ENCODE results near the gene AEN. TPM values are rescaled to one million over a fixed set of nuclear protein-coding genes. Genes with fewer than 3 reads are reported as not detected.

The AEN gene
- total and polyA plus RNA-seq, 2 of the 8 experiments (the other 6 are each of a cell fraction or from before 2014, with no cell fraction given): 112 to 122 TPM

DNA sequence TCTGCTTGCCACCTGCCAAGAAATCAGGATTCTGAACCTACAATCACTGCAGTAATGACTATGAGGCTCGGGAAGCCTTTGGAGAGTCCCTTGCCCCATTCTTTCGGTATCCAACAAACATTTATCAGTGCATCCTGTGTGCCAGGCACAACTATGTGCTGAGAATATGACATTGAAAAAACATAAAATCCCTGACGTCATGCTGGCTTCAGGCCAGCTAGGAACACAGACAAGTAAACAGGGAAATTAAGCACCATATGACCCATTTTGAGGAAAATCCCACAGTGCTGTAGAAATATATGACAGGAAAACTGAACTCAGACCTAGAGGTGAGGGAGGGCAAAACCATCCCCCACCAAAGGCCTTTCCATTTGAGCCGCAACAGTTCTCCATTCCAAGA, 40.6 kb upstream of the AEN start:
- no peaks in the 10 kb centered on the region for H3K23me2 ChIP-seq (ENCODE audit: low read depth, low read length)
- H3K79me1 ChIP-seq (ENCODE audit: low read depth, low read length): no peaks in the 10 kb centered on the region
- no peaks in the 10 kb centered on the region for H3K27me3 ChIP-seq (replicated peaks in 1 of 4; ENCODE audit: control insufficient read depth in 3 of 4, extremely low read depth in 1 of 4, insufficient read depth in 3 of 4, low read length in 3 of 4)
- no peak overlapping the region for H2BK20ac ChIP-seq (ENCODE audit: low read length)
- POLR2A ChIA-PET (ENCODE audit: partially characterized antibody): interaction anchor here (0.9 kb wide), 1 partner anchor 24 kb away, joined by 3 read pairs; no protein-coding TSS in a partner anchor
- no peaks in the 10 kb centered on the region for H3K36me3 ChIP-seq (ENCODE audit: control insufficient read depth in 2 of 4, insufficient read depth in 4 of 4, low read length in 3 of 4)
- no peak overlapping the region for H3K4me3 ChIP-seq (ENCODE audit: extremely low read depth in 1 of 4, insufficient read depth in 2 of 4, low read depth in 3 of 4, low read length in 4 of 4)
- no peak overlapping the region for H4K8ac ChIP-seq (ENCODE audit: extremely low read depth, insufficient read depth, low read length)
- H3K4me2 ChIP-seq (ENCODE audit: insufficient read depth in 1 of 2, low read depth in 2 of 2, low read length in 2 of 2): no peak overlapping the region
- H3K56ac ChIP-seq (replicated peaks; ENCODE audit: insufficient read length, low read depth, low read length): no peak overlapping the region
- no peaks in the 10 kb centered on the region for H3K4me1 ChIP-seq (replicated peaks in 1 of 4; ENCODE audit: control insufficient read depth in 3 of 4, insufficient read depth in 4 of 4, low read length in 3 of 4)
- H2AFZ ChIP-seq (ENCODE audit: low read length): no peak overlapping the region
- no peaks in the 10 kb centered on the region for H3K79me2 ChIP-seq (ENCODE audit: control insufficient read depth in 1 of 2, insufficient read depth in 2 of 2, low read length in 2 of 2)
- no peak overlapping the region for H2AK5ac ChIP-seq (ENCODE audit: low read depth, low read length)
- no peak overlapping the region for H3K27ac ChIP-seq (ENCODE audit: low read depth, low read length)
- H2BK12ac ChIP-seq (ENCODE audit: low read depth, low read length): no peak overlapping the region
- H3K14ac ChIP-seq (ENCODE audit: insufficient read length): no peak overlapping the region
- no peak overlapping the region for H4K5ac ChIP-seq (ENCODE audit: insufficient read length, low read depth, low read length)
- CTCF ChIA-PET (ENCODE audit: partially characterized antibody): interaction anchor here (0.5 to 1.2 kb wide), 2 partner anchors 10 to 30 kb away, joined by 3 read pairs; no protein-coding TSS in a partner anchor
- H3K23ac ChIP-seq (ENCODE audit: insufficient read length): no peak overlapping the region
- H3K9me3 ChIP-seq (ENCODE audit: insufficient read depth in 2 of 2, low read depth in 1 of 2, low read length in 1 of 2): no peaks in the 10 kb centered on the region
- WGBS, 2 experiments (ENCODE audit: extremely low coverage in 1 of 2, insufficient coverage in 1 of 2, insufficient read length in 1 of 2, insufficient replicate concordance in 2 of 2, low coverage in 1 of 2, low lambda C conversion rate in 2 of 2, missing lambda C conversion rate in 1 of 2): 88% methylated on average over 4 of the region's 4 CpGs; no CpG with 5 or more reads in 1 of the 2 experiments
- H3K18ac ChIP-seq (ENCODE audit: extremely low read depth, low read length): no peak overlapping the region
- no peak overlapping the region for H3K9ac ChIP-seq (replicated peaks in 1 of 4; ENCODE audit: extremely low read depth in 1 of 4, low read depth in 3 of 4, low read length in 3 of 4)
- no peak overlapping the region for H4K91ac ChIP-seq (replicated peaks; ENCODE audit: insufficient read length, low read length)
- no peak overlapping the region for H3K4ac ChIP-seq (replicated peaks; ENCODE audit: insufficient read length, low read depth, low read length)
- H2BK15ac ChIP-seq (ENCODE audit: low read length): no peak overlapping the region
- no peak overlapping the region for H2BK120ac ChIP-seq (replicated peaks; ENCODE audit: low read depth, low read length)
- no peak for DNase-seq (ENCODE audit: low read depth in 1 of 2, low spot score in 2 of 2)
- no peaks in the 10 kb centered on the region for H4K20me1 ChIP-seq (replicated peaks in 1 of 2; ENCODE audit: control insufficient read depth in 1 of 2, insufficient read depth in 2 of 2, low read length in 2 of 2)
- H2BK5ac ChIP-seq (ENCODE audit: low read depth, low read length): no peak overlapping the region
- FAIRE-seq: no peak
- TF ChIP-seq POLR2AphosphoS5 (IDR thresholded peaks at IDR 0.05; ENCODE audit: low read depth, low read length) (no peak), MAFK (IDR thresholded peaks at IDR 0.05; ENCODE audit: low read depth, low read length) (no peak), ATF2 (IDR thresholded peaks at IDR 0.05; ENCODE audit: low read length) (no peak), TCF12 (IDR thresholded peaks at IDR 0.05; ENCODE audit: low read depth, low read length) (no peak), POLR2A (IDR thresholded peaks at IDR 0.05; ENCODE audit: control extremely low read depth in 1 of 2, low read depth in 2 of 2, low read length in 2 of 2) (no peak), BRCA1 (IDR thresholded peaks at IDR 0.05; ENCODE audit: low read depth, low read length) (no peak), RXRA (IDR thresholded peaks at IDR 0.05; ENCODE audit: insufficient read depth, low read depth, low read length) (no peak), CEBPB (IDR thresholded peaks at IDR 0.05; ENCODE audit: low read depth, low read length) (no peak), CBX5 (IDR thresholded peaks at IDR 0.05; ENCODE audit: low read depth, low read length) (no peak), KDM1A (IDR thresholded peaks at IDR 0.05; ENCODE audit: borderline replicate concordance, low read length) (no peak), SUZ12 (IDR thresholded peaks at IDR 0.05; ENCODE audit: low read length) (no peak), BCL11A (IDR thresholded peaks at IDR 0.05; ENCODE audit: low read depth in 2 of 2, low read length in 2 of 2) (no peak), CHD2 (IDR thresholded peaks at IDR 0.05; ENCODE audit: low read length) (no peak), YY1 (IDR thresholded peaks at IDR 0.05; ENCODE audit: low read depth, low read length) (no peak), PHF8 (conservative IDR thresholded peaks at IDR 0.05; ENCODE audit: low read depth, low read length) (no peak)
